ENCODE measurements around the gene MLC1.
"Not testable (repeated sequence)": the region's sequence is repeated elsewhere in the genome, so short reads cannot be mapped to it uniquely, and the experiment has no call there.

Gene MLC1

DNA sequence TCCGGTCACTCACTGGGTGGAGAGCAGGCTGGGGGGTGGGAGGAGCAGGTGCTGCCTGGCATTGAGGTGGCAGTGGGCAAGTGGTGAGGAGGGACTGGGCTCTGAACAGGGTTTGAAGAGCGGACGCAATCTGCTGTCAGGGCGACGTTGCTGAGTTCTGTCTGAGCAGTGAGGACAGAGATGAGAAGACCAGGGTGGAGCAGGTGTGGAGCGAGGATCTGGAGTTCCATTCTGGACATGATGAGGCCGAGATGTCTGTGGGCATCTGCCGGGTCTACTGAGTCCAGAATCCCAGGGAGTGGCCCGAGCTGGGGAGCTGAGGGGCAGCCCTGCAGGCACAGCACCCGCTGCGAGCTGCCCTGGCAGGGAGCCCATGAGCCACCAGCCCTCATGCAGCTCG, 2.4 kb upstream of the MLC1 start:
- Mint-ChIP-seq H3K27ac (no peak overlapping the region), H3K9me3 (ENCODE audit: low read depth) (no peaks in the 10 kb centered on the region), H3K4me3 (no peak overlapping the region), H3K27me3 (peaks cover 7% of the 10 kb centered on the region), H3K4me1 (ENCODE audit: low read depth) (peaks cover 2% of the 10 kb centered on the region), H3K36me3 (no peaks in the 10 kb centered on the region)

DNA sequence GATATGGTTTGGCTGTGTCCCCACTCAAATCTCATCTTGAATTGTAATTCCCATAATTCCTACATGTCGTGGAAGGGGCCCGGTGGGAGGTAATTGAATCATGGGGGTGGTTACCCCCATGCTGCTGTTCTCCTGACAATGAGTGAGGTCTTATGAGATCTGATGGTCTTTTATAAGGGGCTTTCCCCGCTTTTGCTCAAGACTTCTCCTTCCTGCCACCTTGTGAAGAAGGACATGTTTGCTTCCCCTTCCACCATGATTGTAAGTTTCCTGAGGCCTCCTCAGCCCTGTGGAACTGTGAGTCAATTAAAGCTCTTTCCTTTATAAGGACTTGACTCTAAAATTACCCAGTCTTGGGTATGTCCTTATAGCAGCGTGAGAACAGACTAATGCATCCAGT, 1.7 kb upstream of the MLC1 start:
- not testable (repeated sequence) for H3K27ac Mint-ChIP-seq; H3K9me3 Mint-ChIP-seq (ENCODE audit: low read depth); H3K27me3 Mint-ChIP-seq; H3K4me3 Mint-ChIP-seq; H3K4me1 Mint-ChIP-seq (ENCODE audit: low read depth); H3K36me3 Mint-ChIP-seq

DNA sequence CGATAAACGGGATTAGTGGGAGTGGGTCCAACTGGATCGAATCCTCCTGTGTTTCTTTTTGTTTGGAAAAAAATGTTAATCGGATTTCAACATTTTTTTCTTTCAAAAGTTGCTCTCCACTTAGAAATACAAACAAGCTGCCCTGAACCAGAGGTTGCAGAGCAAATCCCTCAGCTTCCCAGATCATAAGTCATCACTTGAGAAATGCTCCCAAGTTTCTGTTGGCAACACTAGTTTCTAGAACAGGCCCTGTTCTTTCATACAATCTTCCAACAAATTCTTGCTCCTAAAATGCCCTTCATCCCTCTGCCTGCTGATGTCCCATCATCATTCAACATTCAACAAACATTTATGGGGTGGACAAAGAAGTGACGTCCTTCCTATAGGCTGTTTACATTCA, 1.3 kb upstream of the MLC1 start:
- no peak overlapping the region for H3K27ac Mint-ChIP-seq
- peaks cover 2% of the 10 kb centered on the region for H3K4me1 Mint-ChIP-seq (ENCODE audit: low read depth)
- H3K4me3 Mint-ChIP-seq, result no peak overlapping the region
- H3K36me3 Mint-ChIP-seq, result no peaks in the 10 kb centered on the region
- no peaks in the 10 kb centered on the region for H3K9me3 Mint-ChIP-seq (ENCODE audit: low read depth)
- H3K27me3 Mint-ChIP-seq, result peaks cover 7% of the 10 kb centered on the region

DNA sequence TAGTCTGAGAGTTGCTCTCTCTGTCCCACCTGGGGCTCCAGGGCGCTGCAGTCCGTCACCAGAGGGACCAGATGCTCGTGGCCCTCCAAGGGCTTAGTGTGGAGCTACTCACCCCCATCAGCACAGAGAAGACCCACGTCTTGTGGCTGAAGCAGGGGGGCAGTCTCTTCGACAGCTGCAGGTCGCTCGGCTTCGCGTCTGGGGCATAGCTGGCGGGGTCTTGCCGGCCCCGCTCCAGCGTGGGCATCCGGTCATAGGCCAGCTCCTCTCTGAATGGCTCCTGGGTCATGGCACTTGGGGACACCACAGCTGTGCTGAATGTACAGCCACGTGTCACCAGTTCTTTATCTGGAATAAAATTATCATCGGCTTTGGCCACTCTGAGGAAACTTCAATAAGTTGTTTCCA, 608 bp downstream of the MLC1 start:
- peaks cover 2% of the 10 kb centered on the region for H3K4me1 Mint-ChIP-seq (ENCODE audit: low read depth)
- H3K27me3 Mint-ChIP-seq, result peaks cover 7% of the 10 kb centered on the region
- no peaks in the 10 kb centered on the region for H3K9me3 Mint-ChIP-seq (ENCODE audit: low read depth)
- H3K36me3 Mint-ChIP-seq, result no peaks in the 10 kb centered on the region
- H3K4me3 Mint-ChIP-seq, result no peak overlapping the region
- no peak overlapping the region for H3K27ac Mint-ChIP-seq

DNA sequence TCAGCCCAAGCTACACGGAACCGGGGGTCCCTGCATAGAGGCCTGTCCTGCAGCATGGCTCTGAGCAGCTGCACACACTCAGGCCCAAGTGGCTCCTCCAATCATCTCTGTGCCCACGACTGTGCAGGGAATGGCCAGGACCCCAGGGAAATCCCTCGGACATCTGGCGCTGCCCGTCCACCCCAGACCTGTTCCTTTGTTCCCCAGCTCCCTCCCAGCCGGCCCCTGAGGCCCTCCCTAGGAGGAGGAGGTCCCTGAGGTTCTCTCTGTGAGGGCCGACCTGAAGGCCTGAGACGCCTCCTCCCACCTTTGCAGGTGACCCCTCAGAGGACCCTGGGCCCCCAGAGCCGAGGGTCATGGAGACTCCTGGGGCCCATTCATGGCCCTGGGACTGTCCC, 1.1 kb downstream of the MLC1 start:
- no peaks in the 10 kb centered on the region for H3K4me1 Mint-ChIP-seq (ENCODE audit: low read depth)
- H3K27me3 Mint-ChIP-seq, result peaks cover 7% of the 10 kb centered on the region
- H3K27ac Mint-ChIP-seq, result no peak overlapping the region
- no peaks in the 10 kb centered on the region for H3K36me3 Mint-ChIP-seq
- H3K9me3 Mint-ChIP-seq (ENCODE audit: low read depth), result no peaks in the 10 kb centered on the region
- H3K4me3 Mint-ChIP-seq, result no peak overlapping the region

DNA sequence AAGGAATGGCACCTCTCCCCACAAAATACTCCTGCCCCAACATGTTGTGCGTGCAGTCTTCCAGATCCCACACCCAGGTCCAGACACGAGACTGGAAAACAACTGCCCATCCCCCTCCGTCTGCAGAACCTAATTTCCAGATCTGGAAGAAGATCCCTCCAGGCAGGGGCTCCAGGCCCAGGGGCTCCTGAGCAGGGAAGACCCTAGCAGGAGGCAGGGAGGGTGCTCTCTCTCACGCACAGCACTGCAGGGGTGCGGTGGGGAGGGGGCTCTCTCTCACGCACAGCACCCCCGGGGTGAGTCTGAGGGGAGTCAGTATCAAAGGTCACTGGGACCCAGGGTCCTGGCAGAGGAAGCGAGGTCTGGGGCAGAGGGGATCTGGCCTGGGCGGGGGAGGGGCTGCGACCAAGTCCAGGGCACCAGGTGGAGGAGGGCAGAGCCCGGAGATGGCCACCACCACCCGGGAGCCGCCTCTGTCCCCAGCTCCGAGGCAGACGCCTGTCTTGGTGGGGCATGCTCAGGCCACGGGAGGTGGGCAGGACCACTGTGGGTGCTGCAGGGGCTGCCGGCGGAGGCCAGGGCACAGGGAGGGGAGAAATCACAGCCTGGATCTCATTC, 1.7 kb downstream of the MLC1 start:
- H3K4me3 Mint-ChIP-seq, result no peak overlapping the region
- peaks cover 7% of the 10 kb centered on the region for H3K27me3 Mint-ChIP-seq
- H3K4me1 Mint-ChIP-seq (ENCODE audit: low read depth), result no peaks in the 10 kb centered on the region
- no peaks in the 10 kb centered on the region for H3K9me3 Mint-ChIP-seq (ENCODE audit: low read depth)
- H3K27ac Mint-ChIP-seq, result no peak overlapping the region
- H3K36me3 Mint-ChIP-seq, result no peaks in the 10 kb centered on the region

DNA sequence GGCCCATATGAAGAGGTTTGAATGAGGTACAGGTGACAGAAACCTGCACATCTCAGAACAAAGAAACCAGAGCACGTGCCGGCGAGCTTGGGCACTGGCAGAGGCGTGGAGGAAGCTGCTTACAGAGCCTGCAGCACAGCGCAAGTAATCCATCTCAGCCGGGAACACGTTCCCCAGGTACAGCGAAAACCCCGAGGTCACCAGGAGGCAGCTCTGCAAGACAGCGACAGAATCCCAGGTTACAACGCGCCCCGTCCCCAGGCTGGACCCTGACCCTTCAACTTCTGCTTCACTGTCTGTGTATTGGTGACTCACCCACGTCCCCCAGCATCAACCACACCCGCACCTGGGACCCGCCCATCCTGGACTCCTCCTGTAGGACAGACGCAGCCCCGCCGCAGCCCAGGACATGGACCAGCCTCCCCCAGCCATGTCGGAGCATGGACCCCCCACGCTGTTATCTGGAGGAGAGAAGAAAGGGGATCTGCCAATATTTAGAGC, 2.2 kb downstream of the MLC1 start:
- Mint-ChIP-seq H3K27me3 (peaks cover 7% of the 10 kb centered on the region), H3K9me3 (ENCODE audit: low read depth) (no peaks in the 10 kb centered on the region), H3K4me3 (no peak overlapping the region), H3K27ac (no peak overlapping the region), H3K36me3 (no peaks in the 10 kb centered on the region), H3K4me1 (ENCODE audit: low read depth) (no peaks in the 10 kb centered on the region)

DNA sequence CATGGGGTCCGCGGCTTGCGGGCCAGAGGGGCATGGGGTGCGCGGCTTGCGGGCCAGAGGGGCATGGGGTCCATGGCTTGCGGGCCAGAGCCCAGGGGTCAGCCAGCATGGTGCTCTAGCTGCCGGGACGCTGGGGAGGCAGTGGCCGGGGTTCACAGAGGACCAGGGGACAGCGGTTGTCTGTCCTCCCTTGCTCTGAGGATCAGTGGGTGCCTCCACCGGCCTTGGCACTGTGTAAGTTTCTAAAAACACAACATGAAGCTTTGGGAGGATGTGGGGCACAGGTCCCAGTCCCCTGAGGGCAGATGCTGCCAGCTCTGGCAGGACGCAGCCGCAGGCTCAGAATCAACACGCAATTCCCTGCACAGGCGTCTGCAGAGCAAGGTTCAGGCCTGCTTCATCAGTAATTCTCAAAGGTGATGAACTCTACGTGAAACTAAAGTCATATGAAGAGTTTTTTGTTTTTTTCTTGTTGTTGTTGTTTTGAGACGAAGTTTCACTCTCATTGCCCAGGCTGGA, 3.0 kb downstream of the MLC1 start:
- H3K27ac Mint-ChIP-seq, result no peak overlapping the region
- H3K27me3 Mint-ChIP-seq, result peaks cover 3% of the 10 kb centered on the region

DNA sequence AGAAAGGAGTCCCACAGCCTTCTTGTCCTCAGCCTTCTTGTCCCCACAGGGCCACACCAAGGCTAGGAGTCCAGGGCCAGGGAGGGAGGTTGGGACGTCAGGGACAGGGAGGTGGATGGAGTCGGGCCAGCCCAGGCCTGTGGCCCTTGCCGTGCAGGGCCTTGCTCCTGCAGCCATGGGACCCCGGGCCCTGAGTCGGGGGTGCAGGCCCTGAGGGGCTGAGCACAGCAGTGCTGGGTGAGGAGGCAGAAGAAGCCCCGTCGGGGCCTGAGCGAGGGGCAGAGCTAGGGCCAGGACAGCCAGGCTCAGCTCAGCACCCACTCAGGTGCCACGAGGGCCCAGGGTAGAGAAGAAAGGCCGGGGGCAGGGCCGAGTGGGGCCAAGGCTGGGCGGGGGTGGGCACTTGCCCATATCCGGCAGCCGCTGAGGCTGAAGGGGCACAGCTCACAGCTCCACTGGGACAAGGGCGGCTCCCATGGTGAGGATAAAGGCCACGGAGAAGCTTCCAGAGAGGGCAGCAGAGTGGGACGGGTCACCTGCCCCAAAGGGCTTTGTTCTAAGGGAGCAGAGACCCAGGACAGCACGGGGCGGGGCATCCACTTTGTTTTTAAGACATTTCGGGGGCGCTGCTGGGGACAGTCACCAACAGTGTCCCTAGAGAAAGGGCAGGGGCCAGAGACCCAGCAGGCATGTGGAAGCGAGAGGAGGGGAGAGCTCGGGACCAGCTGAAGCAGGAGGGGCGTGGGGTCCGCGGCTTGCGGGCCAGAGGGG, 3.6 kb downstream of the MLC1 start:
- Mint-ChIP-seq H3K27me3 (no peaks in the 10 kb centered on the region), H3K4me3 (no peak overlapping the region), H3K4me1 (ENCODE audit: low read depth) (no peaks in the 10 kb centered on the region), H3K27ac (no peak overlapping the region), H3K9me3 (ENCODE audit: low read depth) (no peaks in the 10 kb centered on the region), H3K36me3 (no peaks in the 10 kb centered on the region)

More for the DNA sequence above, 3.0 kb downstream of the MLC1 start:
- Mint-ChIP-seq H3K36me3 (no peaks in the 10 kb centered on the region), H3K4me1 (ENCODE audit: low read depth) (no peaks in the 10 kb centered on the region), H3K4me3 (no peak overlapping the region), H3K9me3 (ENCODE audit: low read depth) (no peaks in the 10 kb centered on the region)

DNA sequence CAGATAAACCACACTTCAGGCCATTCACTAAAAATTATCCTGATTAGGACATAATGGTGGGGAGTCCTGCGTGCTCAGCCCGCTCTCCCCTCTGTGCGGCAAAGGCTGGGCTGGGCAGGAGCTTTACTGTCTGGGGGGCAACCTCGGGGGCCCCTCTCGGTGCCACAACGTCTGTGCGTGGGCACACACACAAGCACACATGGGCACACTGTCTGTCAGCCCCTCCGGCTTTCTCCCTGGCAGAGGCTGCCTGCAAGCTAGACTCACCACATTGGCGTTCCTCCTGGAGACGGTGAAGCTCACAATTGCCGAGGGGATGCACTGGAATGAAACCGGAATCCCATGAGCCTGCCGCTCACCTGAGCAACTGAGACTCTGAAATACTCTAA, 5.2 kb downstream of the MLC1 start:
- H3K9me3 Mint-ChIP-seq (ENCODE audit: low read depth), result no peaks in the 10 kb centered on the region
- no peak overlapping the region for H3K27ac Mint-ChIP-seq
- H3K4me3 Mint-ChIP-seq, result no peak overlapping the region
- H3K36me3 Mint-ChIP-seq, result no peaks in the 10 kb centered on the region
- H3K27me3 Mint-ChIP-seq, result no peaks in the 10 kb centered on the region
- H3K4me1 Mint-ChIP-seq (ENCODE audit: low read depth), result no peaks in the 10 kb centered on the region

DNA sequence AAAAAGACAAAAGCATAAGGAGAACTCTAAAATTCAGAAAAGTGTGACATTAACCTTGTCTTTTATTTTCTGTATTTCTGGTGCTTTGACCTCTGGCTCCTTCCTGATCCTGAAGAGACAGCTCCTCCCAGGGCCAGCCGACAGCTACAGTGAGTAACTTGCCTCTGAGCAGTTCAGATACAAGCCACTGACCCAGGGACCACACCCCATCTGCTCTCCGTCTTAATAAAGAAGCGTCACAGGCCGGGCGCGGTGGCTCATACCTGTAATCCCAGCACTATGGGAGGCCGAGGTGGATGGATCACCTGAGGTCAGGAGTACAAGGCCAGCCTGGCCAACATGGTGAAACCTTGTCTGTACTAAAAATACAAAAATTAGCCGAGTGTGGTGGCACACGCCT, 6.5 kb downstream of the MLC1 start:
- Mint-ChIP-seq H3K36me3 (no peaks in the 10 kb centered on the region), H3K4me3 (no peak overlapping the region), H3K4me1 (ENCODE audit: low read depth) (no peaks in the 10 kb centered on the region), H3K27ac (no peak overlapping the region), H3K9me3 (ENCODE audit: low read depth) (no peaks in the 10 kb centered on the region), H3K27me3 (no peaks in the 10 kb centered on the region)

DNA sequence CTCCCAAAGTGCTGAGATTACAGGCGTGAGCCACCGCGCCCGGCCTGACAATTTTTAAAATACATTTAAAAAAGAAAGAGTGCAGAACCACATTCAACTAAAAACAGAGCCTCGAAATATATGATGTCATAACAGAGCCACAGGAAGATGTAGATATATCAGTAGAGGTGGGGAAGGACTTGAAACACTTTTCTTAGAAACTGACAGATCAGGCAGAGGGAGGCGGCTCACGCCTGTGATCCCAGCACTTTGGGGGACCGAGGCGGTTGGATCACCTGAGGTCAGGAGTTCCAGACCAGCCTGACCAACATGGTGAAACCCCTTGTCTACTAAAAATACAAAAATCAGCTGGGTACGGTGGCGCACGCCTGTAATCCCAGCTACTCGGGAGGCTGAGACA, 7.0 kb downstream of the MLC1 start:
- no peaks in the 10 kb centered on the region for H3K27me3 Mint-ChIP-seq
- no peaks in the 10 kb centered on the region for H3K4me1 Mint-ChIP-seq (ENCODE audit: low read depth)
- no peaks in the 10 kb centered on the region for H3K36me3 Mint-ChIP-seq
- no peaks in the 10 kb centered on the region for H3K9me3 Mint-ChIP-seq (ENCODE audit: low read depth)
- H3K4me3 Mint-ChIP-seq, result no peak overlapping the region
- H3K27ac Mint-ChIP-seq, result no peak overlapping the region

DNA sequence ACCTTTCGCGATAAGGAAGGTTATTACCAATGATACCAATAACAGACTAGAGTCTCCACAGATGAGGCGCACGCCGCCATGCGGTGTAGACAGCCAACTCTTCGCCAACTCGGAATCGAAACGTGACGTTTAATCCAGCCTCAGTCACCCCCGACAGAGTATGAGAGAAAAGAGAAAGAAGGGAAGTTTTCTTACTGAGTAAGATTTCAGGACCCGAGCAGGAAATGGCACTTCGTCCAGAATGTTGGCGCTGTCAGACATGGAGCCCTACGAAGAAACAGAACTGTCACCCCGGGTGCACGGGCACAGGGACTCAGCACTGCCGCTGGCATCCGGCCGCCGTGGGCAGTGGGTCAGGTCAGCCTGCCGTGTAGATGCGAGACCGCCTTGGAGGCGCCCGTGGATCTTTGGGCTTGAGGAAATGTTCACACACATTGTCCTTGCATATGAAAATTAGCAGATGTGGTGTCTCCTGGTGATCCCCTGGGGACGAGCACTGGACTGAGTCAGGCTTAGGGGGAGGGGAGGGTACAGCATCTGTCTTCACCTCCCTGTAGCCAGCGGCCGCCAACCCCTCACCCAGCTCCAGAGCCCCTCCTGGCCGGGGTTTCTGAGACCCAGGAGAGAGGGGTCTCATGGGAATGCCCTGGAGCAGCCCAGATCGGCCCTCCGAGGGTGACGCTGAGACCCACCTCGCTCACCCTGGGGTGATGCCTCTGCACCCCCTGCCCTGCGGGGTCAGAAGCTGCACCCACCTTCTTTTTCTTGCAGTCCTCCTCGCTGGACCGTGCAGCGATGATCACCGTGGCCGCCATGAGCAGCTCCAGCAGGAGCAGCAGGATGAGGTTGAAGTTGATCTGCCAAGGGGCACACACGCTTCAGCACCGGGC, 8.3 kb downstream of the MLC1 start:
- no peaks in the 10 kb centered on the region for H3K27me3 Mint-ChIP-seq
- no peak overlapping the region for H3K27ac Mint-ChIP-seq
- H3K9me3 Mint-ChIP-seq (ENCODE audit: low read depth), result no peaks in the 10 kb centered on the region
- no peaks in the 10 kb centered on the region for H3K4me1 Mint-ChIP-seq (ENCODE audit: low read depth)
- no peak overlapping the region for H3K4me3 Mint-ChIP-seq
- H3K36me3 Mint-ChIP-seq, result no peaks in the 10 kb centered on the region

DNA sequence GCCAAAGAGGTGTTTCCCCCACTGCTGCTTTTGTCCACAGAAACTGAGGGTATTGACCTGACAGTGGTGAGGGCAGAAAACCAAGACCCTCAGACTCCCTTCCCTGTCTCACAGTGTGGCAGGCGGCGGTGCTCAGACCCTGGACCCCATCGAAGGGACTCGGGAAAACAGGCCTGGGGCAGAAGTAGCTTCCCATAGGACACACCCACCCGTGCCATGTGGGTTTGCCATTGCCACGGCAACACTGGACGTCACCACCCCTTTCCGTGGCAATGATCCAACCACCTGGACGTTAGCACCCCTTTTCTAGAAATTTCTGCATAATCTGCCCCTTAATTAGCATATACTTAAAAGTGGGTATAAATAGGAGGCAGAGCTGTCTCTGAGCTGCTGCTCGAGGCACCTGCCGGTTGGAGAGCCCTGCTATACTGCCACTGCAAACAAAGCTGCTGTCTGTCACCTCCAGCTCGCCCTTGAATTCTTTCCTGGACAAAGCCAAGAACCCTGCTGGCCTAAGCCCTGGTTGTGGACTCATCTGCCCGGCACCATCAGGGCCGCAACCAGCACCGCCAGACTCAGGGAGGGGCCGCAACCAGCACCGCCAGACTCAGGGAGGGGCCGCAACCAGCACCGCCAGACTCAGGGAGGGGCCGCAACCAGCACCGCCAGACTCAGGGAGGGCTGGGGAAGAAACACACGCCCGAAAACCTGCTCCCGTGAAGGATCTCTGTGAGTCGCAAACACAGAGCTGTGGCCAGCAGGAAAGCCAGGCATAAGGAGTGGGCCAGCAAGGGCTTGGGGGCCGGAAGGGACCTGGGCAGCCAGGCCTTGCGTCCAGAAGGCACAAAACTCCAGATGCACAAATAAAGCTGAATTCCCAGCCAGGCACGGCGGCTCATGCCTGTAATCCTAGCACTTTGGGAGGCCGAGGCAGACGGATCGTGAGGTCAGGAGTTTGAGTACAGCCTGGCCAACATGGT, 10.4 kb downstream of the MLC1 start:
- H3K27ac Mint-ChIP-seq, result no peak overlapping the region
- H3K27me3 Mint-ChIP-seq, result no peaks in the 10 kb centered on the region
- no peaks in the 10 kb centered on the region for H3K36me3 Mint-ChIP-seq
- H3K4me1 Mint-ChIP-seq (ENCODE audit: low read depth), result no peaks in the 10 kb centered on the region
- no peaks in the 10 kb centered on the region for H3K9me3 Mint-ChIP-seq (ENCODE audit: low read depth)
- no peak overlapping the region for H3K4me3 Mint-ChIP-seq
